BJ (cell line): ENCODE measurements around the gene GZMH. TPM values are rescaled to one million over a fixed set of nuclear protein-coding genes. Genes with fewer than 3 reads are reported as not detected.
"Not testable (repeated sequence)": the region's sequence is repeated elsewhere in the genome, so short reads cannot be mapped to it uniquely, and the experiment has no call there.

Experiments used
- CTCF ChIA-PET: fragments of 350-600 bp; formaldehyde crosslinking; extraction: SDS; loops from one replicate; lab custom pipeline; 2021; ENCODE audit warnings: antibody characterized with exemption, inconsistent platforms; lab: Yijun Ruan, JAX
- POLR2A ChIA-PET: fragments of 300-600 bp; sonication (Branson Sonifier 250); formaldehyde crosslinking; extraction: SDS; loops from one replicate; lab custom pipeline; 2021; ENCODE audit warnings: antibody characterized with exemption; lab: Charles Lee
- DNase-seq: peaks from one replicate; pipeline ENCODE4 v3.0.0-alpha.2; 2011; ENCODE audit warnings: low read depth
- H3K27me3 ChIP-seq: 2 replicates; pipeline ENCODE4 v1.6.0; 2011; ENCODE audit warnings: low read length; ENCODE audit not compliant: control insufficient read depth, insufficient read depth
- H3K36me3 ChIP-seq: 2 replicates; pipeline ENCODE4 v1.5.1; 2011; ENCODE audit warnings: low read length; ENCODE audit not compliant: control insufficient read depth, insufficient read depth
- H3K4me3 ChIP-seq: 2 replicates; pipeline ENCODE4 v1.5.1; 2011; ENCODE audit warnings: low read depth, mild to moderate bottlenecking, control low read depth, low read length
- polyA plus RNA-seq: library from polyadenylated mRNA; depleted of rRNA; stranded (reverse); fragments of >200 nt; gene quantifications from 2 replicates; pipeline ENCODE4 v1.2.3, GENCODE V29; 2011
- TF ChIP-seq, protein P1 (sequence below): IDR thresholded peaks from 2 replicates; pipeline ENCODE4 v1.5.1; 2011; ENCODE audit warnings: low read depth, mild to moderate bottlenecking, control low read depth, inconsistent platforms, low read length, moderate library complexity; ENCODE audit not compliant: insufficient read depth

Gene GZMH
- polyA plus RNA-seq, 1 experiment = not detected

DNA sequence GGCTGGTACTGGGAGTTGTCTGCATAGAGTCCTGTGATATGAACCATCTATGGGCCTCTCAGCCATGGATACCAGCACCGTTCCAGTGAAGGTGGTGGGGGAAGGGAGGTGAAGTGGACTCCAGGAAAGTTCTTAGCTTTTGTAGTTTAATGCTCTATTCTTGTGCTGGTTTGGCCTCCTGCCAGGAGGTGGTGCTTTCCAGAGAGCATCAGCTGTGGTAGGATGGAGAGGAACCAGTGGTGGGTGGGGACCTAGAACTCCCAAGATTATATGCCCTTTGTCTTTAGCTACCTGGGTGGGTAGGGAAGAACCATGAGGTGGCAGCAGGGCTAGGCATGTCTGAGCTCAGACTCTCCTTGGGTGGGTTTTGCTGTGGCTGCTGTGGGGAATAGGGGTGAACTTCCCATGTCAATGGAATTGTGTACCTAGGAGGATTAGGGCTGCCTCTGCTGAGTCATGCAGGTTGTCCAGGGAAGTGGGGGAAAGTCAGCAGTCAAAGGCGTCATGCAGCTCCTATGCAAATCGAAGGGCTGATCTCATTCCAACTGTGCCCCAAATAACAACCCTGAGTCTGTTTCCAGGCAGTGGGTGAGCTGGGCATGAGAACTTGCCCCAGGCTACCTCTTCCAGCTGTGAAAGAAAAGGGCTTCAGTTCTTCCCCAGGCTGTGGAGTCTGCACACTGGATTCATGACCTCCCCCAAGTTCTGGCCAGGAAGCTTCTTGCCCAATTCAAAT is 14.2 kb downstream of the GZMH start:
- H3K36me3 ChIP-seq = no peaks in the 10 kb centered on the region
- TF ChIP-seq, protein P1, sequence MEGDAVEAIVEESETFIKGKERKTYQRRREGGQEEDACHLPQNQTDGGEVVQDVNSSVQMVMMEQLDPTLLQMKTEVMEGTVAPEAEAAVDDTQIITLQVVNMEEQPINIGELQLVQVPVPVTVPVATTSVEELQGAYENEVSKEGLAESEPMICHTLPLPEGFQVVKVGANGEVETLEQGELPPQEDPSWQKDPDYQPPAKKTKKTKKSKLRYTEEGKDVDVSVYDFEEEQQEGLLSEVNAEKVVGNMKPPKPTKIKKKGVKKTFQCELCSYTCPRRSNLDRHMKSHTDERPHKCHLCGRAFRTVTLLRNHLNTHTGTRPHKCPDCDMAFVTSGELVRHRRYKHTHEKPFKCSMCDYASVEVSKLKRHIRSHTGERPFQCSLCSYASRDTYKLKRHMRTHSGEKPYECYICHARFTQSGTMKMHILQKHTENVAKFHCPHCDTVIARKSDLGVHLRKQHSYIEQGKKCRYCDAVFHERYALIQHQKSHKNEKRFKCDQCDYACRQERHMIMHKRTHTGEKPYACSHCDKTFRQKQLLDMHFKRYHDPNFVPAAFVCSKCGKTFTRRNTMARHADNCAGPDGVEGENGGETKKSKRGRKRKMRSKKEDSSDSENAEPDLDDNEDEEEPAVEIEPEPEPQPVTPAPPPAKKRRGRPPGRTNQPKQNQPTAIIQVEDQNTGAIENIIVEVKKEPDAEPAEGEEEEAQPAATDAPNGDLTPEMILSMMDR = no peak
- H3K4me3 ChIP-seq = no peak overlapping the region
- no peaks in the 10 kb centered on the region for H3K27me3 ChIP-seq
- ChIA-PET POLR2A (no interaction called here), CTCF (interaction anchor here (1.6 kb wide), 1 partner anchor 10 kb away, joined by 6 read pairs; no protein-coding TSS in a partner anchor)
- no peak for DNase-seq

DNA sequence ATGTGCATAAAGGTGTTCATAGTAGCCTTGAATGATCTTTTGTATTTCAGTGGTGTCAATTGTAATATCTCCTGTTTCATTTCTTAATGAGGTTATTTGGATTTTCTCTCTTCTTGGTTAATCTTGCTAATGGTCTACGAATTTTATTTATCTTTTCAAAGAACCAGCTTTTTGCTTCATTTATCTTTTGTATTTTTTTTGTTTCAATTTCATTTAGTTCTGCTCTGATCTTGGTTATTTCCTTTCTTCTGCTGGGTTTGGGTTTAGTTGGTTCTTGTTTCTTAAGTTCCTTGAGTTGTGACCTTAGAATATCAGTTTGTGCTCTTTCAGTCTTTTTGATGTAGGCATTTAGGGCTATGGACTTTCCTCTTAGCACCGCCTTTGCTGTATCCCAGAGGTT is 18.5 kb downstream of the GZMH start:
- H3K27me3 ChIP-seq, H3K4me3 ChIP-seq, DNase-seq, H3K36me3 ChIP-seq, CTCF ChIA-PET, POLR2A ChIA-PET: not testable (repeated sequence)

DNA sequence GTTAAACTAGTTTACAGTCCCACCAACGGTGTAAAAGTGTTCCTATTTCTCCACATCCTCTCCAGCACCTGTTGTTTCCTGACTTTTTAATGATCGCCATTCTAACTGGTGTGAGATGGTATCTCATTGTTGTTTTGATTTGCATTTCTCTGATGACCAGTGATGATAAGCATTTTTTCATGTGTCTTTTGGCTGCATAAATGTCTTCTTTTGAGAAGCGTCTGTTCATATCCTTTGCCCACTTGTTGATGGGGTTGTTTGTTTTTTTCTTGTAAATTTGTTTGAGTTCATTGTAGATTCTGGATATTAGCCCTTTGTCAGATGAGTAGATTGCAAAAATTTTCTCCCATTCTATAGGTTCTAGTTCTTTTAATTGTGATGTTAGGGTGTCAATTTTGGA is 25.1 kb downstream of the GZMH start:
- CTCF ChIA-PET, H3K4me3 ChIP-seq, H3K36me3 ChIP-seq, POLR2A ChIA-PET, H3K27me3 ChIP-seq, DNase-seq: not testable (repeated sequence)

DNA sequence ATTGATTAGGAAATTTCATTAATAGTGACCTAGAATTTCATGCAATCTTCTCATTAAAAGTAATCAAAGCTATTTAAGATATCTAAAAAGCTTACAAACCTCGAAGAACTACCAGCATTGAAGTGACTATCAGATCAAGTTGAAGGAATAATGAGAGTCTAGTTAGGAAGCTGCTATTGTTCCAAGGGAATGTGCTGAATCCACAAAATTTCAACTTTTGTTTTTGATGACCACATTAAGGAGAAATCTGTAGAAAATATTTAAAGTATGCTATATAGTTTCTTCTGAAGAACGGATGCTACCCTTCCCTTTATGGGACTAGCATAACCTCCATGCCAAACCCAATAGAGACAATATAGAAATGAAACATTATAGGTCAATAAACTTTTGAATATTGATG is 30.9 kb downstream of the GZMH start:
- DNase-seq = no peak
- Histone ChIP-seq H3K27me3 (no peaks in the 10 kb centered on the region), H3K36me3 (no peaks in the 10 kb centered on the region), H3K4me3 (no peak overlapping the region)
- TF ChIP-seq, protein P1 = no peak
- ChIA-PET CTCF (interaction anchor here (0.9 kb wide), 1 partner anchor 13 kb away, joined by 3 read pairs; no protein-coding TSS in a partner anchor), POLR2A (no interaction called here)

DNA sequence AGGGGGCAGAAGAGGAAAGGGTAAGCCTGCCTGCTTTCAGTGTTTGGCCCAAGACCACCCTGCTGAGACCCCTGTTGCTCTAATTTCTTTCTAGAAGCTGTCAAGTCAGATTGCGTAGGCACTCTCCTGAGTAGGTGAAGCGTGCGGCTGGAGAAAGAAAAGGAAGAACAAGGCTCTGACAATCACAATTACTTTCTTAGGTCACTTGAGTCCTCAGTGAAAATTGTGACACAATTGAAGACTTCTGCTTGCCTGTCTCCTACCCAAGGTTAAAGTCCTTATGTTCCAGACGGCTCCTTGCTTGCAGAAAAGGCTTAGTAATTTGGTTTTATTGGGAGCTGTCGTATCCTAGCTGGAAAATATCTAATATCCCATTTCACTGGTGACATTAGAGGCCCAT is 32.7 kb downstream of the GZMH start:
- DNase-seq = no peak
- ChIA-PET POLR2A (no interaction called here), CTCF (no interaction called here)
- no peaks in the 10 kb centered on the region for H3K36me3 ChIP-seq
- no peaks in the 10 kb centered on the region for H3K27me3 ChIP-seq
- H3K4me3 ChIP-seq = no peak overlapping the region
- TF ChIP-seq, protein P1 = no peak

DNA sequence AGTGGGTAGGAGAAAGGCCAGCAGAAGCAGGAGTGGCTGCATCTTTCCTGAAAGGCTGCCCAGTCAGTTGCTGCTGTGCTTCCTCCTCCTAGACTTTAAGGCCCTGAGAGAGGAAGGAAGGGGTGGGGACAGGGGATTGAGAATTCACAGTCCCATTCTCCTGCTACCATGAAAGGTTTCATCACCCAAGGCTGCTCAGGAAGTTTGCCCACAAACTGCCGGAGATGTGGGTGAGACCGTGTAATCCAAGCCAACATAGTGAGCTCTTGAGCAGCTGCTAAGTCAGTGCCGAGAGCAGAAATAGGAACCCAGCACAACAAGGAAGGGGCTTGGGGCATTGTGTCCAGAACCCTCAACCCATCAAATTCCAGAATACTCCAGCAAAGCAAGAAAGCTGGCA is 33.3 kb downstream of the GZMH start, which contains the start of gene CTSG:
CTSG (minus strand) TSS at position 69 of the 400 bp plus-strand sequence; CDS start at position 42, 27 bp downstream.
- TF ChIP-seq, protein P1 = no peak
- H3K27me3 ChIP-seq = no peaks in the 10 kb centered on the region
- H3K36me3 ChIP-seq = no peaks in the 10 kb centered on the region
- no peak within 1 kb of the TSS for H3K4me3 ChIP-seq
- DNase-seq = no peak
- ChIA-PET POLR2A (no interaction called here), CTCF (no interaction called here)
